Measurements from ENCODE around the gene BEND2.
"Not testable (repeated sequence)": the region's sequence is repeated elsewhere in the genome, so short reads cannot be mapped to it uniquely, and the experiment has no call there.

BEND2 gene

DNA sequence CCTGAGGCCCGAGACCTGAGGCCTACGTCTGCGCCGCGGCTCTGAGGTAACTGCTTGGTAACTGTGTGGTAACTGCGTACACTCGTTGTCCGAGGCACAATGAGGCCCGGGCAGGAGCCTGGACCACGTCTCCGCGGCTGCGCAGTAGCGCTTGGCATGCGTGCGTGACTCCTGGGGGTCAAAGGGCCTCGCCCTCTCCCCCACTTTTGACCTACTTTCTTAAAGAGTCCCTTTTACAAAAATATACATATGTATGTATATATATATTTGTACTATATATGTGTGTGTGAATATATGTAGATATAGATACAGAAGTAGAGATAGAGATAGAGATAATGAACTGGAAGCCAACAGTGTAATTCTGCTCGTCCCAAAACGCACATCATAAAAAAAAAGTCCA is at the start of gene BEND2:
TSS of gene BEND2 (minus strand) at position 101 of the 400 bp plus-strand sequence. CDS start 136 bp downstream, outside the sequence.
- no peak for DNase-seq (ENCODE audit: low spot score)

GRCh38 chrX:18255059-18255458 is 34.4 kb upstream of the BEND2 start:
- no peak for DNase-seq (ENCODE audit: low spot score)

DNA sequence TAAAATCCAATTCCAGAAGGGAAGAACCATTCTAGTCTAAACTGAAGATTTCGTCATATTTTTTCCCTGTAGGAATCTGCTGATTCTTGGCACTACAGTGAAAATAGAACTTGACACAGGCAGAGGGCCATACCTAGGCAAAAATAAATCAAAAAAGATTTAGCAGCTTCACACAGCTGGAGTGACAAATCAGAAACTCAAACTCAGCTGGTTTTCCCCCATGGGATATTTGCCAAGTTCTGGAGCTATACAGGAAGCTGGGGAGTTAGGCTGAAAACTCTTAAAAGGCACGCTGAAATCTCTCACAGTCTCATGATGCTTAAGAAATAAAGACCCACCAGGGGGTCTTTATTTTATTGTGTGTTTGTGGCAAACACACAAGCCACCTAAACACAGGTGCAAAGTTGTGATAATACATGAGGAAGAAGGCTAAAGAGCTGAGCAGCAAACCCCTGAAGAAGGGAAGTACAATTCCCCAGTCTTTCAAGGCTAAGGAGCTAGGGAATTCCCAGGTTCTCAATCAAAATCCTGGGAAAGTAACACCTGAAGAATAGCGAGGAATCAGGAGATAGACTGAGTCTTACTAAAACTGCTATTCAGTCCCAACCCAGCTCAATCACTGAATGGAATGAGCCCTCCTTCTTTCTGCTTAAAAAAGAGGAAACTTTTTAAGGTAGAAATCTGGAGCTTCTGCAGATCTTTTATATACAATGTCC is 32.1 kb upstream of the BEND2 start:
- DNase-seq (ENCODE audit: low spot score) = no peak

DNA sequence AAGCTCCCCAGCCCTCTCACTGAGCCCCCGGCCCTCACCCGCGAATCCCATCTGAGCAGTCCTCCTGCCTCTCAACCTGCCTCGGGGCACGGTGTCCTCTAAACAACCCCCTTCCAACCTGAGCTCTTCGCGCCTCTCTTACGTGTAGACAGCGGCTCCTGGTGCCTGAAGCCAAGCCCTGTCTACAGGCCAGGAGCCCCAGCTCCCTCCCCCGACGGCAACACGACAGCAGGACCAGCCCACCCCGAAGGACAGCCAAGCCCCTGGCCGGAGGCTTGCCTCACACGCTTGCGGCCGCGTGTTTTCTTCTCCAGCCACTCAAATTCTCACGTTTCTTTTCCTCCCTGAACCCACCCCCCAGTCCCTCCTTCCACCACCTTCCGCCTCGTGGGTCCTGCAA is 9.0 kb upstream of the BEND2 start:
- not testable (repeated sequence) for DNase-seq (ENCODE audit: low spot score)

DNA sequence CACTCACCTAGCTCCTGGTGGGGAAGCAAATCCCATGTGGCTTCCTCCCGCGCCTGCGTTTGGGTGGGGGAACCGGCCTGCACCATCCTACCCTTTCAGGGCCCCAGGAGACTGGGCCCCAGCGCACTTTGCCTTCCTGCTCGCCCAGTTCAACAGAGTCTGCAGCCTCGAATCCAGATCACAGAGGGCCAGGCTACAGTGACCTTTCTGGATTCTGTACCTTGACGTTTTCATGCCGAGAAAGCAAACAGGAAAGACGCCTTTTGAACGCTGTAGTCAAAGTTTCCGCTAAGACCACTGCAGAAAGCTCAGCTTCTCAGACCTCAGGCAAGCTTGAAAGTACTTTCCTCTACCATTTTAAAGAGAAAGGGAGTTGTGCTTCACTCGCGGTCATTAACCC is 7.4 kb upstream of the BEND2 start:
- no peak for DNase-seq (ENCODE audit: low spot score)

- DNase-seq (ENCODE audit: low spot score) = no peak
Observed at GRCh38 chrX:18227458-18227857, 6.8 kb upstream of the BEND2 start.

- DNase-seq (ENCODE audit: low spot score) = no peak
Observed at GRCh38 chrX:18210470-18210869, 10.2 kb downstream of the BEND2 start.

DNA sequence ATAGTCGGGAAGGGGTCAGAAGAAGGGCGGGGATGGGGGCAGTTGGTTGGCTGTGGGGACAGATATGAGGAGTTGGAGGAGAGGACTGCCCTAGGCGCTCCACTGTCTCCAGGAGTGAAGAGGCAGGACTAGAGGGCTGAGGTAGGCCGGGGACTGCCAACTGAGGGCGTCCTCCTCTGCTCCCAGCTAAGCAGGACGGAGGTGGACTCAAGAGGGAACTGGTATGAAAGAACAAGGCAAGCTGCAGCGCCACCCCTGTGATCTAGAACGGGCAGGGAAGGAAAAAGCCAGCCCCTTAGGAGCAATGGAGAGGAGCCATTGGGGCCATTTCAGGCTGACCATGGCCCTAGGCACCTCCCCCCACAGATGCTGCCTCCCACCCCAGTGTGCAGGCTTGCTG is 14.0 kb downstream of the BEND2 start:
- no peak for DNase-seq (ENCODE audit: low spot score)

- DNase-seq (ENCODE audit: low spot score) = no peak
Observed at GRCh38 chrX:18203631-18204030, 17.1 kb downstream of the BEND2 start.

GRCh38 chrX:18194688-18195087 is 26.0 kb downstream of the BEND2 start:
- no peak for DNase-seq (ENCODE audit: low spot score)

- DNase-seq (ENCODE audit: low spot score) = no peak
Observed at GRCh38 chrX:18179446-18179845, 41.2 kb downstream of the BEND2 start.

- DNase-seq (ENCODE audit: low spot score) = no peak
Observed at GRCh38 chrX:18174971-18175370, 45.7 kb downstream of the BEND2 start.

DNA sequence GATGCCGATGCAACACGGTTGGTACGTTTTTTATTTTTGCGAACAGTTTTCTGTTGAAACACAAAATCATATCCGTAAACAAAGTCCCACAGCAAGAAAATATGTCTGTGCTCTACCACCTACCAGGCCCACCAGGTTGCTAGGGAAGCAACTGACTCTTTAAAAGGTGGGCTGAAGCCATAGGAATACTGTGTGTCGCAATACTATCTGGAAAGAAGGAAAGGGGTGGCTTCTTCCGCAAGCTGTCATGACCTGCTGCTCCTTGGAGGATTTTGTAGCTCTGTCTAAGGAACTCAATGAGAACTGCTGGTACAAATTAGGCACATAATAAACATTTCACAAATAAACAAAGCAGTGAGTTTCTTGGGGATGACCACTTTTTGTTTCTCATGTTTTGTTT is 46.5 kb downstream of the BEND2 start:
- DNase-seq (ENCODE audit: low spot score) = no peak

DNA sequence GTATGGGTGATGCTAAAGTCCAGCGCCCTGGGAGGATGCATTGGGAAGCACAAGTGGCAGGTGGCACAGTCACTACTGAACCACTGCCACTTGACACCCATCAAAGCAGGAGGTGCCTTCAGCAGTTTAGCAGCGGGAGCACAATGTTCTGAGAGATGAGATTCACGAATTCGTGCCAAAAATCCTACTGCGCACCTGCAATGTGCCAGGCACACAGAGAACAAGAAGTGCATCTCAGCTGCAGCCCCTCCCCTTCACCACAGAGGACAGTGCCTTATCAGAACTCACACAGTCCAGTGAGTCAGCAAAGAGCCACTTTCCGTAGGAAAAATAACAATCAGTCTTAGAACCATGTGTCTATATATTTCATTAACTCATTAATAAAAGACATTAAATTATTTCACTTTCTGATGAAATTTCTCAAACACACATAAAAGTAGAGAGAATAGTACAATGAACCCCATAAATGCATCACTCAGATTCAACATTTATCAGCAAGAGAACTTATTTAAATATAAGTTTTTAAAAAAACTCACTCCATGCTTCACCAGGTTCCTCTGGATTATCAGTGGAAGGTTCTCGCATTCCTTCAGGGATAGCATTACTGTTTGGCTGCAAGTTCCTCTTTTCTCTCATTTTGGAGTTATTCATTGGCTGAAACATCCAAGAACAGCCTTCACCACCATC is 47.0 kb downstream of the BEND2 start:
- DNase-seq (ENCODE audit: low spot score) = no peak

DNA sequence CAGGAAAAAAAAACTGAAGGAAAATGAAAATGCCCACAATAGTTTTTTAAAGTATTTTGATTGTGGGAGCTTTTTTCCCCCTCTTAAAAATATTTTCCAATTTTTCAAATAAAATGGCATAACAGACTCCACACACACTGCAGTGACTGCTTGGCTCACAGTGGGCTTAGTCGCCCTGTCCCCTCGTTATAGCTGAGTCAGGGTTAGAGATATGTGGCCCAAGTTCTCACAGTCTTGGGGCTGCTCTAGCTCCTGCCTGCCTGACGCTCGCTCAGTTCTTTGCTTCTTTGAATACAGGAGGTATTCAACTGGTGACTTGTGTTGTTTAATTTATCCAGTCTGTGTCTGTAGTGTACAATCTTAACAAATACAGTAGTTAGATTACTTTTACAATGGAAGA is 47.7 kb downstream of the BEND2 start:
- no peak for DNase-seq (ENCODE audit: low spot score)

- no peak for DNase-seq (ENCODE audit: low spot score)
Observed at GRCh38 chrX:18170910-18171309, 49.8 kb downstream of the BEND2 start.

GRCh38 chrX:18166068-18166467 is 54.6 kb downstream of the BEND2 start:
- DNase-seq (ENCODE audit: low spot score) = no peak

DNA sequence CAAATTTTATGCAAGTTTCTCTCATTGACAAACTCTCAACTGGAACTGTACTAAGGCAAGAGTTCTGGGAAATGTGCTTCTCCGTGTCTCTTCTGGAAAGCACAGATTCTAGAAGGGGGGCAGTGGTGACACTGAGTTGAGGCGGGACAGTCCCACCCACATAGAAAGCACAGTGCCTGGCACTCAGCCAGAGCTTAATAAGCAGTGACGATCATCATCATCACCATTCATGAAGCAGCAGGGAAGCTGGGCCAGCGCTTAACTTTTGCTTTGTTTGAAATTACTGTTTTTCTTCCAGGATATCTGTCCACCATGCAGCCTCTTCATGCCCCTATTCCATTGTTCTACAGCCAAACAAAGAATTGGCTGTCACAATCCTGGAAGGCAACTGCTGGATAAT is 60.3 kb downstream of the BEND2 start:
- no peak for DNase-seq (ENCODE audit: low spot score)

DNA sequence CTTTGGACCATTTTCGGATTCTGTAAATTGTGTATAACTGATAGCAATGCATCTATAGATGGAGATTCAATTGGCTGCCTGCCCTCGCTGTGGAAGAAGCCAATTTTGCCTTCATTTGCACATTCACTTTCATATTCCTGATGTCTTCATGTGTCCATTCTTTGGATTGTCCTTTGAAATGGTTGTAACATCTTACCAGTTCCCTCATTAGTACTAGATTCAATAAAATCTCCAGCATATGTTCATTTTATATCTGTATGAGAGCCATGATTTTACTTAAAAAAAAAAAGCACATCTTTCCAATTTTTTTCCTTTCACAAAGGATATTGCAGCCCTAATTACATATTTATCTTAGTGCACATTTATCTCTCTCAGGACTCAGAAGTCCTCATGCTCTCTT is 61.7 kb downstream of the BEND2 start:
- no peak for DNase-seq (ENCODE audit: low spot score)

GRCh38 chrX:18151649-18152048 is 69.0 kb downstream of the BEND2 start:
- DNase-seq (ENCODE audit: low spot score) = no peak

- no peak for DNase-seq (ENCODE audit: low spot score)
Observed at GRCh38 chrX:18151157-18151556, 69.5 kb downstream of the BEND2 start.

DNA sequence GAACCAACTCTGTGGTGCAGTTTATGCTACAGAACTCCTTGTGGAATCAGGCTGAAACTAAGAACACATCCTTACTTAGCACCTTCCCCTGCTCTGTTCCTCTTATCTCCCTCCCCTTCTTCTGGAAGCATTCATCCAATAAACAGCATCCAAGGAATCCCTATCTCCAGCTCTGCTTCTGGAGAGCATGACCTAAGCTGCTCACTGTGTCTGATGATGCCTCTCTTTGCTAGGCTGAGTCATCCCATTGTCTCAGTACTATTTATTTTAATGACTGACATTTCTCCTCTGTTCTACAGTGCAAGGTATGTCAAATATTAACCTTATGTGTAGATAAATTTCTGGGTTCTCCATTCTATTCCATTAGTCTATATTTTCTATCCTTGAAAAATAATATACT is 71.2 kb downstream of the BEND2 start:
- no peak for DNase-seq (ENCODE audit: low spot score)

DNA sequence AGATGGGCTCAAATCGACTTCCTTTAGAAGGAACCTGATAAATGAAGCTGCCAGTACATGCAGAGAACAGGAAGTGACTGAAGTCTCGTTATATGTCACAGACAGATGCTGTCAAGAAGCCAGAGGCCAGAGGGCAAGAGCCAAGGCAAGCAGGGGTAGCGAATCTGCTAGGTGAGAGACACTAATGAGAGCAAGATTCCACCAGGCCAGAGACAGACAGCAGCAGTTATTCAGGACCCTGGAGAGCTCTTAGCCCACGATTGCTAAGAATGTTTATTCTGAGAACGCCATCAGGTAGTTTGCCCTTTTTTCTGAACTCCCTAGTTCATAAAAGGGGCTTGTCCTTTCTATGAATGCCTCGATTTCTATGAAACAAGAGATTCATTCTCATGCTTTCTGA is 73.7 kb downstream of the BEND2 start:
- DNase-seq (ENCODE audit: low spot score) = no peak

GRCh38 chrX:18146009-18146408 is 74.7 kb downstream of the BEND2 start:
- DNase-seq (ENCODE audit: low spot score) = no peak
